Hematopoietic multipotent progenitor cell treated with erythropoietin and hydrocortisone succinate and interleukin-3 and kit ligand, for 6 days (in vitro differentiated cells): ENCODE data around the gene UCK2.

ENCODE experiments used
- DNase-seq: peaks from one replicate; pipeline ENCODE4 v3.0.0-alpha.2; 2015

The UCK2 gene

GRCh38 chr1:165947797-165948455, 120.5 kb downstream of the UCK2 start:
- no peak for DNase-seq

- DNase-seq: peak; percentile 37
Observed at GRCh38 chr1:165949335-165950130, 122.1 kb downstream of the UCK2 start.

- DNase-seq: no peak
Observed at GRCh38 chr1:165954940-165955339, 127.5 kb downstream of the UCK2 start.

- no peak for DNase-seq
Observed at GRCh38 chr1:165958306-165958705, 130.9 kb downstream of the UCK2 start.

GRCh38 chr1:165960136-165960535, 132.7 kb downstream of the UCK2 start:
- DNase-seq: no peak

- DNase-seq: no peak
Observed at GRCh38 chr1:165960881-165961280, 133.5 kb downstream of the UCK2 start.
